Measurements from ENCODE around the gene MYO18B.

GRCh38 chr22:25692397-25693267 lies 49.4 kb upstream of the MYO18B start:
- TF ChIP-seq CTCF (IDR thresholded peaks at IDR 0.05; ENCODE audit: low read depth, low read length) (no peak), EZH2phosphoT487 (IDR thresholded peaks at IDR 0.05; ENCODE audit: low read depth) (no peak)
